NCI-H82 treated with DMSO at 0.1 percent for 48 hours (cell line): ENCODE measurements around the gene MOB3C.

Experiments
- DNase-seq: peaks from one replicate; lab custom pipeline; 2025; ENCODE audit not compliant: unreplicated experiment; lab: John Stamatoyannopoulos, UW

MOB3C gene

GRCh38 chr1:46607345-46608130 lies 9.1 kb downstream of the MOB3C start:
- no peak for DNase-seq

- no peak for DNase-seq
Observed at GRCh38 chr1:46606255-46606965, 10.2 kb downstream of the MOB3C start.

- no peak for DNase-seq
Observed at GRCh38 chr1:46605232-46605631, 11.4 kb downstream of the MOB3C start.

- DNase-seq: peak; percentile 86
Observed at GRCh38 chr1:46603858-46604549, 12.6 kb downstream of the MOB3C start, which contains the start of gene MKNK1. TSS of gene MKNK1 (minus strand) at chr1:46604268. CDS start at chr1:46583327, 20,941 bp downstream.

GRCh38 chr1:46603481-46603857 lies 13.1 kb downstream of the MOB3C start:
- no peak for DNase-seq

GRCh38 chr1:46601257-46602007 lies 15.2 kb downstream of the MOB3C start:
- DNase-seq: no peak

GRCh38 chr1:46599059-46599970 lies 17.3 kb downstream of the MOB3C start:
- DNase-seq: no peak

GRCh38 chr1:46596846-46597245 lies 19.8 kb downstream of the MOB3C start:
- no peak for DNase-seq

GRCh38 chr1:46596036-46596435 lies 20.6 kb downstream of the MOB3C start:
- DNase-seq: no peak

GRCh38 chr1:46595127-46595526 lies 21.5 kb downstream of the MOB3C start:
- no peak for DNase-seq

- DNase-seq: no peak
Observed at GRCh38 chr1:46594063-46594462, 22.5 kb downstream of the MOB3C start.

GRCh38 chr1:46592823-46593222 lies 23.8 kb downstream of the MOB3C start:
- no peak for DNase-seq

- no peak for DNase-seq
Observed at GRCh38 chr1:46589529-46589928, 27.1 kb downstream of the MOB3C start.

GRCh38 chr1:46587069-46587468 lies 29.5 kb downstream of the MOB3C start:
- no peak for DNase-seq

GRCh38 chr1:46585312-46585938 lies 31.2 kb downstream of the MOB3C start:
- no peak for DNase-seq

- peak; percentile 53 for DNase-seq
Observed at GRCh38 chr1:46583494-46583893, 33.1 kb downstream of the MOB3C start.

GRCh38 chr1:46582972-46583371 lies 33.6 kb downstream of the MOB3C start:
- DNase-seq: peak; percentile 66

GRCh38 chr1:46581681-46582455 lies 34.7 kb downstream of the MOB3C start:
- no peak for DNase-seq
